Activated naive CD4-positive, alpha-beta T cell treated with anti-CD3 and anti-CD28 coated beads, Interleukin-2, amount 50 U/mL, for 72 hours (primary cell): ENCODE results near the gene BOLA3. TPM values are rescaled to one million over a fixed set of nuclear protein-coding genes. Genes with fewer than 3 reads are reported as not detected.
A peak's percentile ranks its signal among the peaks of the same experiment; 100 is the strongest.
"Not testable (repeated sequence)": the region's sequence is repeated elsewhere in the genome, so short reads cannot be mapped to it uniquely, and the experiment has no call there.

Experiments
- ATAC-seq, 2 donors: fragments of 150-1000 bp; cut with Tn5 transposase; 2 replicates each; pipeline ENCODE4 v1.10.0; 2021; ENCODE audit warnings: mild to moderate bottlenecking in 2 of 2, moderate library complexity in 2 of 2
- DNase-seq, 2 donors: peaks; one replicate each; pipeline ENCODE4 v3.0.0; 2021 to 2022; ENCODE audit warnings: low spot score in 2 of 2
- H3K27ac Mint-ChIP-seq, 2 donors: one replicate each; pipeline ENCODE4 v1.8.0; 2022; ENCODE audit warnings: mild to moderate bottlenecking in 2 of 2, mixed read lengths in 2 of 2
- H3K36me3 Mint-ChIP-seq, 2 donors: one replicate each; pipeline ENCODE4 v1.8.0; 2022; ENCODE audit warnings: mixed read lengths in 2 of 2
- H3K9me3 Mint-ChIP-seq, 2 donors: one replicate each; pipeline ENCODE4 v1.8.0; 2022; ENCODE audit warnings: mixed read lengths in 2 of 2
- total RNA-seq, 2 donors: library from RNA; stranded (reverse); gene quantifications; one replicate each; pipeline ENCODE4 v1.2.3, GENCODE V29; 2022

Gene BOLA3
- total RNA-seq, 2 donors from 2014 or later, result 15.8 to 96.7 TPM

- DNase-seq, ATAC-seq, H3K27ac Mint-ChIP-seq: not testable (repeated sequence)
- Mint-ChIP-seq H3K9me3 (peaks cover 7 to 16% of the 10 kb centered on the region in 2 donors), H3K36me3 (peaks cover 15 to 25% of the 10 kb centered on the region in 2 donors)
These were observed 25.9 kb downstream of the BOLA3 start for GRCh38 chr2:74121846-74122245.

GRCh38 chr2:74119912-74120825 is 27.5 kb downstream of the BOLA3 start:
- Mint-ChIP-seq H3K36me3 (peaks cover 15 to 25% of the 10 kb centered on the region in 2 donors), H3K27ac (peak overlapping the region; percentile 52 to 83), H3K9me3 (peaks cover 7 to 16% of the 10 kb centered on the region in 2 donors)
- ATAC-seq (peak; percentile 93 to 97), DNase-seq (peak; percentile 82 to 91)

- no peak for DNase-seq
These were observed 28.4 kb downstream of the BOLA3 start for GRCh38 chr2:74119339-74119738.

GRCh38 chr2:74111380-74111779 is 36.3 kb downstream of the BOLA3 start:
- DNase-seq, result no peak
- H3K27ac Mint-ChIP-seq, result no peak overlapping the region
- H3K36me3 Mint-ChIP-seq, result no peaks in the 10 kb centered on the region
- ATAC-seq, result peak in 1 of 2 donors; percentile 22
- no peaks in the 10 kb centered on the region for H3K9me3 Mint-ChIP-seq

More at GRCh38 chr2:74119339-74119738, 28.4 kb downstream of the BOLA3 start:
- no peak for ATAC-seq
- Mint-ChIP-seq H3K36me3 (peaks cover 15 to 25% of the 10 kb centered on the region in 2 donors), H3K27ac (peak overlapping the region in 1 of 2 donors; percentile 83), H3K9me3 (peaks cover 7 to 16% of the 10 kb centered on the region in 2 donors)

- Mint-ChIP-seq H3K27ac (peak overlapping the region in 1 of 2 donors; percentile 79), H3K36me3 (no peaks in the 10 kb centered on the region), H3K9me3 (no peaks in the 10 kb centered on the region)
- no peak for ATAC-seq
- no peak for DNase-seq
These were observed 37.2 kb downstream of the BOLA3 start for GRCh38 chr2:74110537-74110936.

- ATAC-seq (peak in 1 of 2 donors; percentile 34), DNase-seq (no peak)
- Mint-ChIP-seq H3K27ac (no peak overlapping the region), H3K36me3 (no peaks in the 10 kb centered on the region), H3K9me3 (no peaks in the 10 kb centered on the region)
These were observed 38.2 kb downstream of the BOLA3 start for GRCh38 chr2:74109551-74109950.

- no peak for ATAC-seq
- Mint-ChIP-seq H3K27ac (no peak overlapping the region), H3K36me3 (no peaks in the 10 kb centered on the region), H3K9me3 (no peaks in the 10 kb centered on the region)
- DNase-seq, result no peak
These were observed 40.6 kb downstream of the BOLA3 start for GRCh38 chr2:74107071-74107470.

- no peak for DNase-seq
These were observed 42.3 kb downstream of the BOLA3 start for GRCh38 chr2:74105413-74105812.

GRCh38 chr2:74104839-74105238 is 42.9 kb downstream of the BOLA3 start:
- H3K27ac Mint-ChIP-seq, result peak overlapping the region in 1 of 2 donors; percentile 13
- ATAC-seq, result no peak
- no peak for DNase-seq
- no peaks in the 10 kb centered on the region for H3K9me3 Mint-ChIP-seq
- H3K36me3 Mint-ChIP-seq, result no peaks in the 10 kb centered on the region

More at GRCh38 chr2:74105413-74105812, 42.3 kb downstream of the BOLA3 start:
- no peak for ATAC-seq
- no peaks in the 10 kb centered on the region for H3K9me3 Mint-ChIP-seq
- no peaks in the 10 kb centered on the region for H3K36me3 Mint-ChIP-seq
- H3K27ac Mint-ChIP-seq, result peak overlapping the region in 1 of 2 donors; percentile 13

- DNase-seq (no peak), ATAC-seq (no peak)
- H3K36me3 Mint-ChIP-seq, result no peaks in the 10 kb centered on the region
- H3K27ac Mint-ChIP-seq, result peak overlapping the region in 1 of 2 donors; percentile 39
- H3K9me3 Mint-ChIP-seq, result no peaks in the 10 kb centered on the region
These were observed 43.9 kb downstream of the BOLA3 start for GRCh38 chr2:74103763-74104162.

- H3K36me3 Mint-ChIP-seq, result no peaks in the 10 kb centered on the region
- no peak for ATAC-seq
- no peak overlapping the region for H3K27ac Mint-ChIP-seq
- no peaks in the 10 kb centered on the region for H3K9me3 Mint-ChIP-seq
- no peak for DNase-seq
These were observed 45.2 kb downstream of the BOLA3 start for GRCh38 chr2:74102516-74102915.

GRCh38 chr2:74101574-74102300 is 46.0 kb downstream of the BOLA3 start:
- H3K36me3 Mint-ChIP-seq, result no peaks in the 10 kb centered on the region
- no peaks in the 10 kb centered on the region for H3K9me3 Mint-ChIP-seq
- peak overlapping the region in 1 of 2 donors; percentile 81 for H3K27ac Mint-ChIP-seq

GRCh38 chr2:74100254-74101216 is 47.2 kb downstream of the BOLA3 start:
- Mint-ChIP-seq H3K9me3 (no peaks in the 10 kb centered on the region), H3K36me3 (no peaks in the 10 kb centered on the region), H3K27ac (peak overlapping the region; percentile 75 to 81)
- no peak for ATAC-seq
- no peak for DNase-seq

More at GRCh38 chr2:74101574-74102300, 46.0 kb downstream of the BOLA3 start:
- ATAC-seq (no peak), DNase-seq (no peak)

- Mint-ChIP-seq H3K9me3 (no peaks in the 10 kb centered on the region), H3K36me3 (no peaks in the 10 kb centered on the region), H3K27ac (no peak overlapping the region)
- DNase-seq, result no peak
- ATAC-seq, result peak in 1 of 2 donors; percentile 8
These were observed 47.9 kb downstream of the BOLA3 start for GRCh38 chr2:74099835-74100234.

- H3K36me3 Mint-ChIP-seq, result no peaks in the 10 kb centered on the region
- DNase-seq (no peak), ATAC-seq (no peak)
- H3K27ac Mint-ChIP-seq, result peak overlapping the region in 1 of 2 donors; percentile 65
- H3K9me3 Mint-ChIP-seq, result no peaks in the 10 kb centered on the region
These were observed 48.4 kb downstream of the BOLA3 start for GRCh38 chr2:74099271-74099670.

GRCh38 chr2:74097574-74097973 is 50.1 kb downstream of the BOLA3 start:
- Mint-ChIP-seq H3K27ac (peak overlapping the region in 1 of 2 donors; percentile 2), H3K36me3 (no peaks in the 10 kb centered on the region), H3K9me3 (no peaks in the 10 kb centered on the region)
- DNase-seq (no peak), ATAC-seq (no peak)
